ENCODE data around the gene ATP8A2.
A peak's percentile ranks its signal among the peaks of the same experiment; 100 is the strongest.
"Not testable (repeated sequence)": the region's sequence is repeated elsewhere in the genome, so short reads cannot be mapped to it uniquely, and the experiment has no call there.

Gene ATP8A2

GRCh38 chr13:25571237-25571636 lies 199.5 kb downstream of the ATP8A2 start:
- no peak for DNase-seq

GRCh38 chr13:25572171-25572570 lies 200.4 kb downstream of the ATP8A2 start:
- DNase-seq, result not testable (repeated sequence)

GRCh38 chr13:25574437-25575411 lies 202.9 kb downstream of the ATP8A2 start:
- peak; percentile 70 for DNase-seq

DNA sequence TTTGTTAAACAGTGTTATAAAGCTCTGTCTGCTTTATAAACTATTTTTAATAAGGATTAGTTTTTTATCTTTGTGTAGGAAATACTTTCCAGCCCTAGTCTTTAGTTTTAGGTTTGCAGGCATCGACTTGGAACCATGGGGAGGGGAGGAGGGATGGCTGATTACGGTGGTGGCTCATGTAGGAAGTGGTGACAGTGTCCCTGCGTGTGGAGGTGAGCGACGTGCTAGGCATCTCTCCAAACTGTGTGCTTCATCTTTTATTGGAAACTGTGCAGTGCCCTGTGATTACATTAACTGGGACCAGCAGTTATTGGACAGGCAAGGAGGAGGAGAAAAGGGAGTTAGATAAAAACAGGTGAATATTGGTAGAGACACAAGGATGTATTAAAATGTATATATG lies 203.8 kb downstream of the ATP8A2 start:
- DNase-seq, result no peak

GRCh38 chr13:25578526-25578925 lies 206.8 kb downstream of the ATP8A2 start:
- no peak for DNase-seq

GRCh38 chr13:25579221-25579620 lies 207.4 kb downstream of the ATP8A2 start:
- no peak for DNase-seq

- DNase-seq, result no peak
Measured at GRCh38 chr13:25581351-25581750, 209.6 kb downstream of the ATP8A2 start.

DNA sequence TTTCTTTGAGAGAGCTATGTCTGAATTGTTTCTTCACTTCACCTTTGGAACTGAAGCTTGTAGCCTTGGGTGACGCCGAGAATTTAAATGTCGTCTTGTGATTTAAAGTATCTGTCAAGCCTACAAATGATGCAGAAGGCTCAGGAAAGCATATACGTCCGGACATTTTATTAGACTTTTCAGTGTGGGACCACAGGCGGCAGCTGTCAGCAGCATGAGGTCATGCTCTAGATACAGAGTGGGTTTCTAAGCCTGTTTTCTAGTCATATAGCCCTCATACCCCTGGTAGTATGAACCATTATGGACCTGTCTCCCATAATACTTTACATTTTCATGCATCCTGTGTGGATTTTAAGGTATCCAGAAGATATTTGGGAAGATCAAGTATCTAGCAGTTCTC lies 212.3 kb downstream of the ATP8A2 start:
- DNase-seq, result no peak

- no peak for DNase-seq
Measured at GRCh38 chr13:25585000-25585399, 213.2 kb downstream of the ATP8A2 start.

GRCh38 chr13:25587326-25587980 lies 215.7 kb downstream of the ATP8A2 start:
- no peak for DNase-seq

DNA sequence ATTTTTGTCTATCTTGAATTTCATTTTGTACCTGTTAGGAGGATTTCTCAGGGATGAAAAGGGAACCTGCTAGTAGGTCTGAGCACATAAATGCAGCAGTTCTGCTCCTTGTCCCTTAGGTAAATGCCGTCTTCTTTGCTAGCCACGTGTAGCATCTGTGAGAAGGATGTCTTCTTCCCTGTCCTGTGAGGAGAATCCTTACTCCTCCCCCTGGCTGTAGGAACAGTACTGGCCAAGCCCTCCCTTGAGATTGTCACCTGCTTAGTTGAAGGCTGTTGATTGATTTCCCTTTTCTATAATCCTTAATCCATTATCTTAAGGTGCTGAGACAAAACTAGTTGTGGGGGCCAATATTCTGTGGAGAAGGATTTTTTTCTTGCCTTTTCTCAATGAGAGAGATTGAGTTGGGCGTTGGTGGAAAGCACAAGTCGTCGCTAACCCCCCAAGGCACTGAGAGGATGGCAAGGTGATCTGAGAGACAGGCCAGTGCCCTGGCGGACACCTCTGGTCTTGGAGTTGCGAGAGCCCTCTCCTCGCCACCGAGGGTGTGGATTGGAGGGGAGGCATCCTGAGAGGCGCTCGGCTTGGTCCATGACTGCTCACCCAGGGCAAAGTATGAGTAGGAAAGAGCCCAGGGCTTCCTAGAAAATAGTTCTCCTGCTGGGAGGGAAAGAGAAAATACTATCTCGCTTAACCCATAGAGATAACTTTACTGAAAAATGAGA lies 216.7 kb downstream of the ATP8A2 start:
- no peak for DNase-seq

DNA sequence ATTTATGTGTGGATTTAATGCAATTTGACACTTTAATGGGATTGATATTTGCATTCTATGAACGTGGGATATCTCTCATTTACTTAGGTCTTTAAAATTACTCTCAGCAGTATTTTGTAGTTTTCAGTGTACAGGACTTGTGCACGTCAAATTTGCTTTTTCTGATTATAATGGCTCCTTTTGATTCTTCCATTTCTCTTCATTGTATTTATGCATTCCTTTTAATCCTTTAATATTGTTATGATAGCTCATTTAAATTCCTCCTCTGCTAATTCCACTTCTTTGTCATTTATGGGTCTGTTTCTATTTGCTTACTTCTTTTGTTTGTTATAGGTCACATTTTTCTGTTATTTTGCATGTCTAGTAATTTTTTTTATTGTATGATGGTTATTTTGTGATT lies 226.6 kb downstream of the ATP8A2 start:
- no peak for DNase-seq

GRCh38 chr13:25602176-25602575 lies 230.4 kb downstream of the ATP8A2 start:
- DNase-seq, result no peak

DNA sequence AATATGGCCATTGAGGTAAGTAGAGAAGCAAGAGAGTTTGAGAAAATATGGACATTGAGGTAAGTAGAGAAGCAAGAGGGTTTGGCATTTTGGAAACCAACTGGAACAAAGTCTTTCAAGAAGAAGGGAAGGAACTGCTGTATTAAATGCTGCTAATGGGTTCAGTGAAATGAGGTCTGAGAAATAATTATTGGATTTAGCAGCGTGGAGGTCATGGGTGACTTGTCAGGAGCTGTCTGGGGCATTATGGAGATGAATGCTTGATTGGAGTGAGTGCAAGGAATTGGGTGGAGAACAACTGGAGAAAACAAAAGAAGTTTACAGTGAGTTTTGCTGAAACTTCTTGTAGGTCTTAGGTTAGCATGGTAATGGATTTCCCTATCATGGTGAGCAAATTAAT lies 232.3 kb downstream of the ATP8A2 start:
- DNase-seq, result no peak

- no peak for DNase-seq
Measured at GRCh38 chr13:25607096-25607495, 235.3 kb downstream of the ATP8A2 start.

DNA sequence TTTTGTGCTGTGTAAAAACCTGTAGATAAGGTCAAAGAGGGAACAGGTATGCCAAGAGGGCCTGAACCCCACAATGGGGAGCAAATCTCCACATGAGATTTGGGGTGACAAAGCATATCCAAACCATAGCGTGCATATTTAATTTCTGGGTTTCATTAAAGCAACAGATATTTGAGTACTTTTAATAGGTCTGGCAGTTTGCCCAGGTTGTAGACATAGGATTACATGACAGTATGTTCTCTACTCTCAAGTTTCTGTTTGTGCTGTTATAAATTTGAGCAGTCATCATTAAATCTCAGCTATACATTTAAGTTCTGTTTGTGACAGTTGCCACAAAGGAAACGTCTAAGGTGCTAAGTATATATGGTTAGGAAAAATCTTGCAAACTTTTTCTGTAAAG lies 236.4 kb downstream of the ATP8A2 start:
- DNase-seq, result no peak

DNA sequence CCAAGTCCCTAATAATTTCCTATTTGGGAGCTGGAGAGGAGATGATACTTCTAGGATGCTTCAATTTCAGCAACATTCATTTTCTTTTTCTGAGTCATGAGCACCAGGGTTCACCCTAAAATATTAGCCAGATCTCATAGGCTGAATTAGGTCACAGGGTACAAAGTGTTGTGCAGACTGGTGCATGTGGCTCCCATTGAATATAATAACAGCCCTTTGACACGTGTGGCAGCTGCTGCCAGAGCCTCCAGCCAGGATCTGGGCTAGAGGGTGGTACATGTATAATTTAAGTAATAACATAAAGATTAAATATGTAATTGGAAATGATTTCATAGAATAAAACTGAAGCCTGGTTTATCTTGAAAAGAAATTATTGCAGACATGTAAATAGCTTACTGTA lies 244.9 kb downstream of the ATP8A2 start:
- DNase-seq, result no peak

- no peak for DNase-seq
Measured at GRCh38 chr13:25619897-25620296, 248.1 kb downstream of the ATP8A2 start.

DNA sequence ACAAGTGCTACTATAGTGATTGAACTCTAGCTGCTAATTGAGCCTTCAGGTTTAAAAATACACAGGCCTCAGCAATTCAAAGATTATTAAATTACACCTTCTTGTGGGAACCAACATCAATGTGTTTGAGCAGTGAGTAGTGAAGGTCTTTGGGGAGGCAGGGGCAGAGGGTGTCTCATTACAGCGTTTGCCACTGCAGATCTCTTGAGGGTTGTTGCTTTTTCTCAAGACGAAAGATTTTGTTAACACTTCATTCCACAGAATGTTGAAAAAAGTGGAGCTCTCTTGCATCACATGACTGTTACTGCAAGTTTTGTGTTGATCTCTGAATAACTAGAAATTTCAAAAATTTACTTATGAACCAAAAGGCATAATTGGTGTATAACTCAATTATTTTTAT lies 253.6 kb downstream of the ATP8A2 start:
- DNase-seq, result no peak

GRCh38 chr13:25630329-25630900 lies 258.6 kb downstream of the ATP8A2 start:
- DNase-seq, result no peak

- DNase-seq, result no peak
Measured at GRCh38 chr13:25632166-25632888, 260.6 kb downstream of the ATP8A2 start.

- DNase-seq, result no peak
Measured at GRCh38 chr13:25633093-25633492, 261.3 kb downstream of the ATP8A2 start.

GRCh38 chr13:25645681-25646080 lies 273.9 kb downstream of the ATP8A2 start:
- DNase-seq, result no peak
